Measurements from ENCODE around the gene ANKMY1. TPM values are rescaled to one million over a fixed set of nuclear protein-coding genes. Genes with fewer than 3 reads are reported as not detected.

ANKMY1 gene
- total and polyA plus RNA-seq, 2 experiments from 2014 or later = 2.3 to 8.9 TPM

GRCh38 chr2:240578110-240578450, 20.3 kb upstream of the ANKMY1 start:
- no peak for DNase-seq (ENCODE audit: low spot score)
- H3K27me3 Mint-ChIP-seq (ENCODE audit: insufficient read depth, low read depth, poor library complexity) = peaks cover 14% of the 10 kb centered on the region
- H3K4me1 ChIP-seq (ENCODE audit: insufficient read depth) = no peaks in the 10 kb centered on the region
- H3K36me3 ChIP-seq (ENCODE audit: insufficient read depth) = no peaks in the 10 kb centered on the region
- H3K27ac Mint-ChIP-seq = no peak overlapping the region
- H3K27me3 ChIP-seq (ENCODE audit: insufficient read depth) = no peaks in the 10 kb centered on the region
- no peak for TF ChIP-seq ZNF462 (CRISPR knock-in tag; IDR thresholded peaks at IDR 0.05)
- no peak for TF ChIP-seq CTCF (conservative IDR thresholded peaks at IDR 0.05; ENCODE audit: low read depth in 2 of 2)
- H3K4me3 ChIP-seq = no peak overlapping the region
- H3K4me2 ChIP-seq = no peak overlapping the region
- H2AFZ ChIP-seq = no peak overlapping the region
- H3K36me3 Mint-ChIP-seq (ENCODE audit: low read depth) = no peaks in the 10 kb centered on the region; the same call in 2 of the 3 replicates
- peaks cover 14% of the 10 kb centered on the region for H4K20me1 ChIP-seq (replicated peaks; ENCODE audit: insufficient read depth)
- H3F3A ChIP-seq (replicated peaks; ENCODE audit: low read depth) = 0 out of 2 replicates have a peak, but pooled peaks cover 2% of the 10 kb centered on the region
- no peak overlapping the region for H3K4me3 Mint-ChIP-seq
- H3K9me3 Mint-ChIP-seq = no peaks in the 10 kb centered on the region
- ATAC-seq = no peak
- no peaks in the 10 kb centered on the region for H3K9me2 ChIP-seq (ENCODE audit: insufficient read depth)
- no peak overlapping the region for H3K27ac ChIP-seq (ENCODE audit: low read depth)
- peaks cover 21% of the 10 kb centered on the region for H3K79me2 ChIP-seq (replicated peaks; ENCODE audit: insufficient read depth)
- H3K4me1 Mint-ChIP-seq = peaks cover 15% of the 10 kb centered on the region
